ENCODE results near the gene KEL.

DNA sequence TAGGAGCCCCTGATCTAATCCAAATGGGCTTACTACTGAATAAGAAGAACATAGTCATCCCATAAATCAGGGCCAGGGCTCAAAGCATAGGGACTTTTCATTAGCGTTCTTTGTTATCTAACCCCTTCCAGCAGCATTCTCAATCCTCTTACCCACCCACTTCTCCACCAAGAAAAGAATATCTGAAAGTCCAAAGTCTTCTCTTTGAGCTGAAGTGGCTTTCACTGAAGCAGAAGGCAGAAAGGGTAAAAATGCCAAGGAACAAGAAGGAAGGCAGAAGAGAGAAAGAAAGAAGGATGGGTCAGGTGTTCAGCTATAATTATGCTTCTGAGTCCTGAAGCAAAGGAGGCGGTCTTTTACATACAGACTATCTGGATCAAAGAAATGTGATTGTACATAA lies 38.8 kb downstream of the KEL start:
- TF ChIP-seq, protein P1, sequence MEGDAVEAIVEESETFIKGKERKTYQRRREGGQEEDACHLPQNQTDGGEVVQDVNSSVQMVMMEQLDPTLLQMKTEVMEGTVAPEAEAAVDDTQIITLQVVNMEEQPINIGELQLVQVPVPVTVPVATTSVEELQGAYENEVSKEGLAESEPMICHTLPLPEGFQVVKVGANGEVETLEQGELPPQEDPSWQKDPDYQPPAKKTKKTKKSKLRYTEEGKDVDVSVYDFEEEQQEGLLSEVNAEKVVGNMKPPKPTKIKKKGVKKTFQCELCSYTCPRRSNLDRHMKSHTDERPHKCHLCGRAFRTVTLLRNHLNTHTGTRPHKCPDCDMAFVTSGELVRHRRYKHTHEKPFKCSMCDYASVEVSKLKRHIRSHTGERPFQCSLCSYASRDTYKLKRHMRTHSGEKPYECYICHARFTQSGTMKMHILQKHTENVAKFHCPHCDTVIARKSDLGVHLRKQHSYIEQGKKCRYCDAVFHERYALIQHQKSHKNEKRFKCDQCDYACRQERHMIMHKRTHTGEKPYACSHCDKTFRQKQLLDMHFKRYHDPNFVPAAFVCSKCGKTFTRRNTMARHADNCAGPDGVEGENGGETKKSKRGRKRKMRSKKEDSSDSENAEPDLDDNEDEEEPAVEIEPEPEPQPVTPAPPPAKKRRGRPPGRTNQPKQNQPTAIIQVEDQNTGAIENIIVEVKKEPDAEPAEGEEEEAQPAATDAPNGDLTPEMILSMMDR (IDR thresholded peaks at IDR 0.05), result no peak
- TF ChIP-seq EP300 (IDR thresholded peaks at IDR 0.05), result no peak
- TF ChIP-seq POLR2AphosphoS5 (IDR thresholded peaks at IDR 0.05), result no peak
- no peak for TF ChIP-seq POLR2A (IDR thresholded peaks at IDR 0.05)

Data from upper lobe of left lung (tissue), 4 donors.